GM12892 (cell line): Measurements from ENCODE around the gene KRTAP5-7.

ENCODE experiments used
- POLR2A ChIP-seq: IDR thresholded peaks from 2 replicates; pipeline ENCODE4 v1.6.1; 2011; ENCODE audit warnings: low read depth, low read length, control low read depth
- POLR2AphosphoS5 ChIP-seq: IDR thresholded peaks from 2 replicates; pipeline ENCODE4 v1.6.1; 2011; ENCODE audit warnings: low read depth, low read length, control low read depth
- TAF1 ChIP-seq: IDR thresholded peaks from 2 replicates; pipeline ENCODE4 v1.6.1; 2011; ENCODE audit warnings: low read depth, mild to moderate bottlenecking, control low read depth, low read length, borderline replicate concordance

DNA sequence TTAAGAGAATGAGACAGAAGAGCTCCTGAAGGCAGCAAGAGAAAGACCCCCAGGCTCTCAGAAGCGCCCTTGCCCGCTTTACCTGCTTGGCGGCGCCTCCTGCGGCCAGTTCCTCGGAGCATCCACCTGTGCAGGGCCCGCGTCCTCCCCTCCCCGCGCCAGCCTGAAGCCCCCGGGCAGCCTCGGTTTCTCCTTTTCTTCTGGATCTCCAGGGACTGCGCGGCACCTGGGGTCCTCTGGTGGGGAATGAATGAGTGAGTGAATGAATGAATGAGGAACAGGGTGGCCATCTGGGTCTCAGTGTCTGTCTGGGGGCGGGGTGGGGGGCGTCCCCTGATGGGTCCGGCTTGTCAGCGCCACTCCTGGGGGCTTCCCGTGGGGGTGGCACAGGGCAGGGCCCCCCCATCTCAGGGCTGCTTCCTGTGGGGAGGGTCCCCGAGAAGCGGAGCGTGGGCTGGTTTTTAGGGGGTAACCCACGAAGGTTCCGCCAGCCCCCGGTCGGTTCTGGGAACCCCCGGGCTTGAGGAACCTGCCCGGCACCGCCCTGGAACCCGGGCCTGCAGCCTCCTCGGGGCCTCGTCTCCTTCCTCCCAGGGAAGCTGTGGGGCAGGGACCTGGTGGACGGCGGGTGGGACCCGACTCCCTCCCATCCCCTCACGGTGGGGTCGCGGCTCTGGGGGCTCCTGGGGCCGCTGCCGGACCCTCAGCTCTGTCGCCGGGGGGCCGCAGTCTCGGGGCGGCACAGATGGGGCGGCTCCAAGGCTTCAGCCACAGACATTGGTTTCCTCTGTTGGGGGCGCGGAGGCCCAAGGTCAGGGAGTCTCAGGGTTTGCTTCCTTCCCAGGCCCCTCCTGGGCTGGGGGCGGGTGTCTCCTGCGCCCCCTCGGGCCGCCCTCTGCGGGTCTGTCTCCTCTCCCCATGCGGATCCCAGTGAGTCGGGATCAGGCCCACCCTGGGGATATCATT, 8.3 kb upstream of the KRTAP5-7 start:
- TF ChIP-seq POLR2A: no peak
- TF ChIP-seq TAF1: no peak
- no peak for TF ChIP-seq POLR2AphosphoS5
